ENCODE measurements around the gene PTPRN2.

The PTPRN2 gene

GRCh38 chr7:157714166-157715070 is 873.2 kb downstream of the PTPRN2 start:
- no peak for TF ChIP-seq CTCF (IDR thresholded peaks at IDR 0.05; ENCODE audit: control insufficient read depth, extremely low read depth, insufficient read depth)
- DNase-seq (ENCODE audit: low read depth): no peak
- no peak overlapping the region for H3K4me3 ChIP-seq (ENCODE audit: low read depth, low read length)

- TF ChIP-seq CTCF (IDR thresholded peaks at IDR 0.05; ENCODE audit: control insufficient read depth, extremely low read depth, insufficient read depth): no peak
- H3K4me3 ChIP-seq (ENCODE audit: low read depth, low read length): no peak overlapping the region
- no peak for DNase-seq (ENCODE audit: low read depth)
Observed at GRCh38 chr7:157713591-157713990, 874.0 kb downstream of the PTPRN2 start.

GRCh38 chr7:157712666-157713235 is 874.9 kb downstream of the PTPRN2 start:
- H3K4me3 ChIP-seq (ENCODE audit: low read depth, low read length): no peak overlapping the region
- no peak for TF ChIP-seq CTCF (IDR thresholded peaks at IDR 0.05; ENCODE audit: control insufficient read depth, extremely low read depth, insufficient read depth)
- DNase-seq (ENCODE audit: low read depth): no peak

GRCh38 chr7:157711353-157711888 is 876.2 kb downstream of the PTPRN2 start:
- no peak for TF ChIP-seq CTCF (IDR thresholded peaks at IDR 0.05; ENCODE audit: control insufficient read depth, extremely low read depth, insufficient read depth)
- no peak for DNase-seq (ENCODE audit: low read depth)
- H3K4me3 ChIP-seq (ENCODE audit: low read depth, low read length): no peak overlapping the region

GRCh38 chr7:157710396-157710795 is 877.2 kb downstream of the PTPRN2 start:
- DNase-seq (ENCODE audit: low read depth): no peak
- no peak overlapping the region for H3K4me3 ChIP-seq (ENCODE audit: low read depth, low read length)
- no peak for TF ChIP-seq CTCF (IDR thresholded peaks at IDR 0.05; ENCODE audit: control insufficient read depth, extremely low read depth, insufficient read depth)

GRCh38 chr7:157709531-157710251 is 877.9 kb downstream of the PTPRN2 start:
- H3K4me3 ChIP-seq (ENCODE audit: low read depth, low read length): no peak overlapping the region
- no peak for TF ChIP-seq CTCF (IDR thresholded peaks at IDR 0.05; ENCODE audit: control insufficient read depth, extremely low read depth, insufficient read depth)
- no peak for DNase-seq (ENCODE audit: low read depth)

All from LNCaP clone FGC (cell line).